ENCODE data around the gene RNU4-1.

DNA sequence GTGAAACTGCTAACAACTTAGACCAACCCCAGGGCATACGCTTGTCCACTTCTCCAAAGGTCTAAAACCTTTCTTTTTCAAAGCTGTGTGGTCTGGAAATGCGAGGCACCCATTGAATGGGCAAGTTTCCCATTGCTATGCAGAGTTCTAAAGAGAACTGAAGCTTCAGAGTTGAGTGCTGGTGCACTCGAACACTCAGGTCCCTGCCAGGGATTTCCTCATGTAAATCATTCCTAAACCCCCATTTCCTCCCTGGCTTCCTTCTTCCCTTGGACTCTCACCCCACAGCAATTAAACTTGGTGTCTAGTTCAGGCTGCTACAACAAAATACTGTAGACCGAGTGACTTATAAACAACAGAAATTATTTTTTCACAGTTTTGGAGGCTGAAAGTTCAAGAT is 25.3 kb downstream of the RNU4-1 start:
- TF ChIP-seq, protein P1, sequence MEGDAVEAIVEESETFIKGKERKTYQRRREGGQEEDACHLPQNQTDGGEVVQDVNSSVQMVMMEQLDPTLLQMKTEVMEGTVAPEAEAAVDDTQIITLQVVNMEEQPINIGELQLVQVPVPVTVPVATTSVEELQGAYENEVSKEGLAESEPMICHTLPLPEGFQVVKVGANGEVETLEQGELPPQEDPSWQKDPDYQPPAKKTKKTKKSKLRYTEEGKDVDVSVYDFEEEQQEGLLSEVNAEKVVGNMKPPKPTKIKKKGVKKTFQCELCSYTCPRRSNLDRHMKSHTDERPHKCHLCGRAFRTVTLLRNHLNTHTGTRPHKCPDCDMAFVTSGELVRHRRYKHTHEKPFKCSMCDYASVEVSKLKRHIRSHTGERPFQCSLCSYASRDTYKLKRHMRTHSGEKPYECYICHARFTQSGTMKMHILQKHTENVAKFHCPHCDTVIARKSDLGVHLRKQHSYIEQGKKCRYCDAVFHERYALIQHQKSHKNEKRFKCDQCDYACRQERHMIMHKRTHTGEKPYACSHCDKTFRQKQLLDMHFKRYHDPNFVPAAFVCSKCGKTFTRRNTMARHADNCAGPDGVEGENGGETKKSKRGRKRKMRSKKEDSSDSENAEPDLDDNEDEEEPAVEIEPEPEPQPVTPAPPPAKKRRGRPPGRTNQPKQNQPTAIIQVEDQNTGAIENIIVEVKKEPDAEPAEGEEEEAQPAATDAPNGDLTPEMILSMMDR (IDR thresholded peaks at IDR 0.05; ENCODE audit: insufficient read depth, low read depth, low read length) = no peak
- no peak for TF ChIP-seq EZH2 (IDR thresholded peaks at IDR 0.05; ENCODE audit: insufficient read depth, low read length)
